Panc1 (cell line): ENCODE results near the gene SCO2.

Experiments used
- CTCF ChIP-seq: fragments of 450-650 bp; IDR thresholded peaks from 2 replicates; pipeline ENCODE4 v1.5.1; 2017; ENCODE audit warnings: mild to moderate bottlenecking
- POLR2AphosphoS5 ChIP-seq: IDR thresholded peaks from 2 replicates; pipeline ENCODE4 v1.6.1; 2012; ENCODE audit warnings: mild to moderate bottlenecking, low read depth, low read length, moderate library complexity
- SIN3A ChIP-seq: IDR thresholded peaks from 2 replicates; pipeline ENCODE4 v1.6.1; 2012; ENCODE audit warnings: low read depth, mild to moderate bottlenecking, low read length, moderate library complexity, borderline replicate concordance; ENCODE audit not compliant: insufficient read depth
- TCF7L2 ChIP-seq: IDR thresholded peaks from 2 replicates; pipeline ENCODE4 v1.6.1; 2011; ENCODE audit warnings: mild to moderate bottlenecking, low read depth, low read length, inconsistent platforms

GRCh38 chr22:50567721-50568252, 42.4 kb upstream of the SCO2 start:
- TF ChIP-seq CTCF (no peak), POLR2AphosphoS5 (no peak), TCF7L2 (no peak), SIN3A (no peak)
